NCI-H1694 (cell line): ENCODE measurements around the gene ZNF587B.
"Not testable (repeated sequence)": the region's sequence is repeated elsewhere in the genome, so short reads cannot be mapped to it uniquely, and the experiment has no call there.

ENCODE experiments used
- DNase-seq: peaks from one replicate; lab custom pipeline; 2025; lab: John Stamatoyannopoulos, UW

Gene ZNF587B

GRCh38 chr19:57872450-57872849 lies 42.4 kb downstream of the ZNF587B start:
- DNase-seq: no peak

GRCh38 chr19:57873883-57874799 lies 44.0 kb downstream of the ZNF587B start:
- DNase-seq: not testable (repeated sequence)

- DNase-seq: no peak
Measured at GRCh38 chr19:57886046-57886445, 55.9 kb downstream of the ZNF587B start.

- no peak for DNase-seq
Measured at GRCh38 chr19:57887195-57887941, 57.3 kb downstream of the ZNF587B start.

GRCh38 chr19:57888107-57888559 lies 58.0 kb downstream of the ZNF587B start:
- DNase-seq: no peak

DNA sequence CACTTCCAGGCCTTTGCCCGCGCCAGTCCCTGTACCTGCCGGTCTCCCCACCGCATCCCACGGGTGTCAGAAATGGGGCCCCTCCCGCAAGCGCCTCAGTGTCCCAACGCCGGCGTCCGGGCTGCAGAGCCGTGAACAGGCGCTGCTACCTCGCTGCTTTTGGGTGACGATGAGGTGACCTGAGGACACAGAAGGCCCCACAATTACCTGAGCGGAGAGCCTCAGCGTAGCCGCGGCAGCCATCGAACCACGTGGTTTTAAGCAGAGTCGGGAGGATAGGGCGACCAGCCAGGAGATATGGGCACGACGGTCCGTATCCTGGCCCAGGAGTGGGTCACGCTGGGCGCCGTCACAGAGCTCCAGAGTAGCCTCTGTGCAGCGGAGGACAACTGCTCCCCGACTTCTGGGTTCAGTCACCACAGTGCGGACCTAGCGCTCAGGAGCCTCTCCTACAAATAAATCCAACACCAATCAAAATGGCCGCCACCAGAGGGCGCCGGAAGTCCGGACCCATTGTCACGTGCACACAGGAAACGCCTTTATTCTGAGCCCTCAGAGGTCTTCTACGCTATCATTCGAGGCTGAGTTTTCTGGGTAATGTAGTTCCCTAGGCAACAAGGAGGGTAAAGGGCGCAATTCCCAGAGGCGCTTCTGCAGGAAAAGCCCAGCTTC lies 58.6 kb downstream of the ZNF587B start, which contains the start of gene ZNF814:
Gene ZNF814, minus strand, starts transcription at position 478 of the 672 bp plus-strand sequence. Its CDS starts 235 bp downstream, at position 243.
- no peak for DNase-seq

DNA sequence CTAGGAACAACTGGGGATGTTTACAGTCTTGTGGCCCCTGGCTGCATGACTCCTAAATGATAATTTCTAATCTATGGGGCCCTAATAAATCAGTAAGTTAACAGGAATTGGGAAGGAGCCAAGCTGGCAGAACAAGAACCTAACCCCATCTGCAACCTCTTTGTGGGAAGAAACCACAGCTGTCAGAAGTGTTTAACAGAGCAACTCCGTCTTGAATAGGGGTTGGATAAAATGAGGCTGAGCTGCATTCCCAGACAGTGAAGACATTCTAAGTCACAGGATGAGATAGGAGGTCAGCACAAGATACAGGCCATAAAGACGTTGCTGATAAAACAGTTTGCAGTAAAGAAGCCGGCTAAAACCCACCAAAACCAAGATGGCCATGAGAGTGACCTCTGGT lies 60.6 kb downstream of the ZNF587B start:
- not testable (repeated sequence) for DNase-seq
